K562 (cell line): Measurements from ENCODE around the gene WDR90. TPM values are rescaled to one million over a fixed set of nuclear protein-coding genes. Genes with fewer than 3 reads are reported as not detected.
A peak's percentile ranks its signal among the peaks of the same experiment; 100 is the strongest.

Experiments used
- HDAC1 ChIP-seq, 2 experiments: fragments of 450-650 bp; IDR thresholded peaks; 2 replicates each; pipeline ENCODE4 v1.6.1; 2016 to 2017; ENCODE audit warnings: inconsistent platforms in 1 of 2, mild to moderate bottlenecking in 1 of 2, moderate library complexity in 1 of 2
- HDAC2 ChIP-seq: fragments of 450-650 bp; IDR thresholded peaks from 2 replicates; pipeline ENCODE4 v1.6.1; 2016; ENCODE audit warnings: mild to moderate bottlenecking
- NFIC ChIP-seq: fragments of 450-650 bp; IDR thresholded peaks from 2 replicates; pipeline ENCODE4 v1.6.1; 2017; ENCODE audit warnings: mild to moderate bottlenecking, inconsistent platforms
- NR1H2 ChIP-seq: sonication (generic); formaldehyde crosslinking; IDR thresholded peaks from 2 replicates; pipeline ENCODE4 v1.4.0; 2020; ENCODE audit warnings: mild to moderate bottlenecking, missing genetic modification reagents
- YY1 ChIP-seq, 3 experiments: IDR thresholded peaks; 2 replicates each; pipeline ENCODE4 v1.6.1; 2011; ENCODE audit warnings: low read length in 2 of 3, mild to moderate bottlenecking in 2 of 3, moderate library complexity in 2 of 3, borderline replicate concordance in 1 of 3, control low read depth in 1 of 3, low read depth in 1 of 3; ENCODE audit not compliant: insufficient read depth in 3 of 3, insufficient replicate concordance in 2 of 3, control insufficient read depth in 1 of 3, insufficient read length in 1 of 3; ENCODE audit errors: extremely low read depth in 1 of 3
- polyA plus RNA-seq, 8 experiments: library from polyadenylated mRNA; depleted of rRNA in 4 of 8; stranded (reverse) in 5 of 8; unstranded in 3 of 8; fragments of >200 nt; fragmentation: Nextera tagmentation in 2 of 8; fragmentation: Illumina TruSeq in 1 of 8; extraction: Ambion mirVana in 2 of 8; extraction: Trizol in 1 of 8; gene quantifications; 2 replicates each; pipeline versions ENCODE4 v1.2.1 to v1.2.3, GENCODE V29; 2011 to 2014; ENCODE audit warnings: inconsistent platforms in 1 of 8, missing spikeins in 1 of 8
- total RNA-seq, 7 experiments: library from RNA; depleted of rRNA in 6 of 7; stranded (reverse); fragments of >200 nt in 6 of 7; fragmentation: Illumina TruSeq in 2 of 7; extraction: Trizol in 2 of 7; gene quantifications; 2 replicates each; pipeline versions ENCODE4 v1.2.1 to v1.2.3, GENCODE V29; 2011 to 2021; ENCODE audit warnings: low replicate concordance in 1 of 7
- TF ChIP-seq, protein P1 (sequence below), 2 experiments: fragments of 450-650 bp; IDR thresholded peaks; 2 replicates each; pipeline ENCODE4 v1.6.1; 2018; ENCODE audit warnings: mild to moderate bottlenecking in 2 of 2, low read depth in 1 of 2; ENCODE audit not compliant: partially characterized antibody in 2 of 2
- TF ChIP-seq, protein P2 (sequence below): sonication (generic); formaldehyde crosslinking; IDR thresholded peaks from 2 replicates; pipeline ENCODE4 v1.8.0; 2022; ENCODE audit warnings: mild to moderate bottlenecking, missing genetic modification reagents, borderline replicate concordance
- TF ChIP-seq, protein P3 (sequence below), 2 experiments: IDR thresholded peaks; 2 replicates each; pipeline ENCODE4 v1.6.1; 2012; ENCODE audit warnings: improper control_type of control experiment in 2 of 2, low read depth in 2 of 2, low read length in 2 of 2, borderline replicate concordance in 1 of 2

The WDR90 gene
- total and polyA plus RNA-seq, 9 of the 15 experiments (the other 6 are each of a cell fraction or from before 2014, with no cell fraction given), result 0.44 to 12.6 (median 3.3) TPM

DNA sequence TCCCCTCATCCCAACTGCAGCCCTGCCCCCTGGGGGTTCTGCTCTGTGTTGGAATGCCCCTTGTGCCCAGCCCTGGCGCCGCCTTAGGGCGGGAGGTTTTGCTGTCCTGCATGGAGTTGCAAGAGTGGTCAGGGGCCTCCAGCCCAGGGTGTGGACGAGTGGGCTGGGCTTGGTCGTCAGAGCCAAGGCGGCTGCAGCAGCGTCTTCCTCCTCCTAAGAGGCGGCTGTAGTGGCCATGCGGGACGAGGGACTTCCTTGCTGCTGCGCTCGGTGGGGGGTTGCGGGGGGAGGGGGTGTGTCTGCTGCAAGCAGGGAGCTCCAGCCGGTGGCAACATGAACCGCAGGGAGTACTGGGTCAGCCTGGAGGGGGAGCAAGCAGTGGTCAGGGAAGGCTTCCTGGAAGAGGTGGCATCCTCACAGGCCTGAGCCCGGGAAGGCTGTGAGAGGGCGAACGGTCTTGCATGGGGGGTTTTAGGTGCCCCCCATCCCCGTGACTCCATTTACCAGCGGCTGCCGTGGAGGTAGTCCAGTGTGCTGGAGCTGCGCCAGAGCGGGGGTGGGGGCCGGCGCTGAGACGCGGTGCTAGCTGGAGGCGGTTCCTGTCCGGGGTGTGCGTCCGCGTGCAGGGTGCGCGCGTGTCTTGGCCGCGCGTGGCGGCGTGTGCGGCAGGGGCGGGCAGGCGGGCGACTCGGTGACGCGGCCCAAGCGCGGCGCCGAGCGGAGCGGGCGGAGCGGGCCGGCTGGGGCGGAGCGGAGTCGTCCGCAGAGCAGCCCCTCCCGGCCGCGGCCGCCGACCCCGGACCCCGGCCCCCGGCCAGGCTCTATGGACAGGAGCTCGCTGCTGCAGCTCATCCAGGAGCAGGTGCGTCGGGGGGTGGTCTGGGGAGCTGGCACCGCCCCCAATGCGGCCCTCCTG is 26.1 kb downstream of the WDR90 start, which contains the start of gene RHBDL1 (continued):
- TF ChIP-seq, protein P1, sequence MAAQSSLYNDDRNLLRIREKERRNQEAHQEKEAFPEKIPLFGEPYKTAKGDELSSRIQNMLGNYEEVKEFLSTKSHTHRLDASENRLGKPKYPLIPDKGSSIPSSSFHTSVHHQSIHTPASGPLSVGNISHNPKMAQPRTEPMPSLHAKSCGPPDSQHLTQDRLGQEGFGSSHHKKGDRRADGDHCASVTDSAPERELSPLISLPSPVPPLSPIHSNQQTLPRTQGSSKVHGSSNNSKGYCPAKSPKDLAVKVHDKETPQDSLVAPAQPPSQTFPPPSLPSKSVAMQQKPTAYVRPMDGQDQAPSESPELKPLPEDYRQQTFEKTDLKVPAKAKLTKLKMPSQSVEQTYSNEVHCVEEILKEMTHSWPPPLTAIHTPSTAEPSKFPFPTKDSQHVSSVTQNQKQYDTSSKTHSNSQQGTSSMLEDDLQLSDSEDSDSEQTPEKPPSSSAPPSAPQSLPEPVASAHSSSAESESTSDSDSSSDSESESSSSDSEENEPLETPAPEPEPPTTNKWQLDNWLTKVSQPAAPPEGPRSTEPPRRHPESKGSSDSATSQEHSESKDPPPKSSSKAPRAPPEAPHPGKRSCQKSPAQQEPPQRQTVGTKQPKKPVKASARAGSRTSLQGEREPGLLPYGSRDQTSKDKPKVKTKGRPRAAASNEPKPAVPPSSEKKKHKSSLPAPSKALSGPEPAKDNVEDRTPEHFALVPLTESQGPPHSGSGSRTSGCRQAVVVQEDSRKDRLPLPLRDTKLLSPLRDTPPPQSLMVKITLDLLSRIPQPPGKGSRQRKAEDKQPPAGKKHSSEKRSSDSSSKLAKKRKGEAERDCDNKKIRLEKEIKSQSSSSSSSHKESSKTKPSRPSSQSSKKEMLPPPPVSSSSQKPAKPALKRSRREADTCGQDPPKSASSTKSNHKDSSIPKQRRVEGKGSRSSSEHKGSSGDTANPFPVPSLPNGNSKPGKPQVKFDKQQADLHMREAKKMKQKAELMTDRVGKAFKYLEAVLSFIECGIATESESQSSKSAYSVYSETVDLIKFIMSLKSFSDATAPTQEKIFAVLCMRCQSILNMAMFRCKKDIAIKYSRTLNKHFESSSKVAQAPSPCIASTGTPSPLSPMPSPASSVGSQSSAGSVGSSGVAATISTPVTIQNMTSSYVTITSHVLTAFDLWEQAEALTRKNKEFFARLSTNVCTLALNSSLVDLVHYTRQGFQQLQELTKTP (IDR thresholded peaks at IDR 0.05; ENCODE audit: low read depth in 1 of 2, partially characterized antibody in 2 of 2), result no peak
- TF ChIP-seq, protein P2, sequence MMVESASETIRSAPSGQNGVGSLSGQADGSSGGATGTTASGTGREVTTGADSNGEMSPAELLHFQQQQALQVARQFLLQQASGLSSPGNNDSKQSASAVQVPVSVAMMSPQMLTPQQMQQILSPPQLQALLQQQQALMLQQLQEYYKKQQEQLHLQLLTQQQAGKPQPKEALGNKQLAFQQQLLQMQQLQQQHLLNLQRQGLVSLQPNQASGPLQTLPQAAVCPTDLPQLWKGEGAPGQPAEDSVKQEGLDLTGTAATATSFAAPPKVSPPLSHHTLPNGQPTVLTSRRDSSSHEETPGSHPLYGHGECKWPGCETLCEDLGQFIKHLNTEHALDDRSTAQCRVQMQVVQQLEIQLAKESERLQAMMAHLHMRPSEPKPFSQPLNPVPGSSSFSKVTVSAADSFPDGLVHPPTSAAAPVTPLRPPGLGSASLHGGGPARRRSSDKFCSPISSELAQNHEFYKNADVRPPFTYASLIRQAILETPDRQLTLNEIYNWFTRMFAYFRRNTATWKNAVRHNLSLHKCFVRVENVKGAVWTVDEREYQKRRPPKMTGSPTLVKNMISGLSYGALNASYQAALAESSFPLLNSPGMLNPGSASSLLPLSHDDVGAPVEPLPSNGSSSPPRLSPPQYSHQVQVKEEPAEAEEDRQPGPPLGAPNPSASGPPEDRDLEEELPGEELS, result 0 out of 2 replicates have a peak, but pooled peaks have one; percentile 63
- peak; percentile 82 to 85; a peak in 3 of 4 replicates for TF ChIP-seq HDAC1 (IDR thresholded peaks at IDR 0.05)
- TF ChIP-seq, protein P3, sequence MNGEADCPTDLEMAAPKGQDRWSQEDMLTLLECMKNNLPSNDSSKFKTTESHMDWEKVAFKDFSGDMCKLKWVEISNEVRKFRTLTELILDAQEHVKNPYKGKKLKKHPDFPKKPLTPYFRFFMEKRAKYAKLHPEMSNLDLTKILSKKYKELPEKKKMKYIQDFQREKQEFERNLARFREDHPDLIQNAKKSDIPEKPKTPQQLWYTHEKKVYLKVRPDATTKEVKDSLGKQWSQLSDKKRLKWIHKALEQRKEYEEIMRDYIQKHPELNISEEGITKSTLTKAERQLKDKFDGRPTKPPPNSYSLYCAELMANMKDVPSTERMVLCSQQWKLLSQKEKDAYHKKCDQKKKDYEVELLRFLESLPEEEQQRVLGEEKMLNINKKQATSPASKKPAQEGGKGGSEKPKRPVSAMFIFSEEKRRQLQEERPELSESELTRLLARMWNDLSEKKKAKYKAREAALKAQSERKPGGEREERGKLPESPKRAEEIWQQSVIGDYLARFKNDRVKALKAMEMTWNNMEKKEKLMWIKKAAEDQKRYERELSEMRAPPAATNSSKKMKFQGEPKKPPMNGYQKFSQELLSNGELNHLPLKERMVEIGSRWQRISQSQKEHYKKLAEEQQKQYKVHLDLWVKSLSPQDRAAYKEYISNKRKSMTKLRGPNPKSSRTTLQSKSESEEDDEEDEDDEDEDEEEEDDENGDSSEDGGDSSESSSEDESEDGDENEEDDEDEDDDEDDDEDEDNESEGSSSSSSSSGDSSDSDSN (IDR thresholded peaks at IDR 0.05; ENCODE audit: borderline replicate concordance in 1 of 2, low read depth in 2 of 2, low read length in 2 of 2), result peak in 1 of 2 experiments; percentile 61; a peak in 1 of 4 replicates
- peak in 2 of 3 experiments; percentile 5 to 13 for TF ChIP-seq YY1 (IDR thresholded peaks at IDR 0.05; ENCODE audit: borderline replicate concordance in 1 of 3, control insufficient read depth in 1 of 3, extremely low read depth in 1 of 3, insufficient read depth in 3 of 3, insufficient read length in 1 of 3, insufficient replicate concordance in 2 of 3, low read depth in 1 of 3, low read length in 2 of 3)
- peak; percentile 94 for TF ChIP-seq HDAC2
- no peak for TF ChIP-seq NR1H2
- peak; percentile 94 for TF ChIP-seq NFIC
